Neural cell (in vitro differentiated cells): ENCODE results near the gene IP6K3.

Source experiments
- TAF1 ChIP-seq: IDR thresholded peaks from 2 replicates; pipeline ENCODE4 v1.6.1; 2012; ENCODE audit warnings: low read depth
- TF ChIP-seq, protein P1 (sequence below): IDR thresholded peaks from 2 replicates; pipeline ENCODE4 v1.6.1; 2012; ENCODE audit warnings: borderline replicate concordance

DNA sequence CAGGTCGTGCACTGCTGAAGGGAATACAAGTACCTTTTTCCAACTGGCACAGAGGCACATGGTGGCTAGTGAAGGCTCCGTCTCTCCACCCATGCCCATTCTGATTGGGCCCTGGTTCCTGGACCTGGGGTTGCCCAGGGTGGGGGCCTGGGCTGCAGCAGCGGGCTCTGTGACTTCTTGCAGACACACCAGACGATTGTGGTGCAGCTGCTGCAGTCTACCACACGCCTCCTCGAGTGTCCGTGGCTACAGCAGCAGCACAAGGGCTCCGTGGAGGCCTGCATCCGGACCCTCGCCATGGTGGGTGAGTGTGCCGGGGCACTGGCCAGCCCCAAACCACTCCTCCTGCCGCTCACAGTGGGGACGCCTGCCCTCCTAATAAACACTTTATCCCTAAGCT lies 64.4 kb downstream of the IP6K3 start:
- TF ChIP-seq, protein P1, sequence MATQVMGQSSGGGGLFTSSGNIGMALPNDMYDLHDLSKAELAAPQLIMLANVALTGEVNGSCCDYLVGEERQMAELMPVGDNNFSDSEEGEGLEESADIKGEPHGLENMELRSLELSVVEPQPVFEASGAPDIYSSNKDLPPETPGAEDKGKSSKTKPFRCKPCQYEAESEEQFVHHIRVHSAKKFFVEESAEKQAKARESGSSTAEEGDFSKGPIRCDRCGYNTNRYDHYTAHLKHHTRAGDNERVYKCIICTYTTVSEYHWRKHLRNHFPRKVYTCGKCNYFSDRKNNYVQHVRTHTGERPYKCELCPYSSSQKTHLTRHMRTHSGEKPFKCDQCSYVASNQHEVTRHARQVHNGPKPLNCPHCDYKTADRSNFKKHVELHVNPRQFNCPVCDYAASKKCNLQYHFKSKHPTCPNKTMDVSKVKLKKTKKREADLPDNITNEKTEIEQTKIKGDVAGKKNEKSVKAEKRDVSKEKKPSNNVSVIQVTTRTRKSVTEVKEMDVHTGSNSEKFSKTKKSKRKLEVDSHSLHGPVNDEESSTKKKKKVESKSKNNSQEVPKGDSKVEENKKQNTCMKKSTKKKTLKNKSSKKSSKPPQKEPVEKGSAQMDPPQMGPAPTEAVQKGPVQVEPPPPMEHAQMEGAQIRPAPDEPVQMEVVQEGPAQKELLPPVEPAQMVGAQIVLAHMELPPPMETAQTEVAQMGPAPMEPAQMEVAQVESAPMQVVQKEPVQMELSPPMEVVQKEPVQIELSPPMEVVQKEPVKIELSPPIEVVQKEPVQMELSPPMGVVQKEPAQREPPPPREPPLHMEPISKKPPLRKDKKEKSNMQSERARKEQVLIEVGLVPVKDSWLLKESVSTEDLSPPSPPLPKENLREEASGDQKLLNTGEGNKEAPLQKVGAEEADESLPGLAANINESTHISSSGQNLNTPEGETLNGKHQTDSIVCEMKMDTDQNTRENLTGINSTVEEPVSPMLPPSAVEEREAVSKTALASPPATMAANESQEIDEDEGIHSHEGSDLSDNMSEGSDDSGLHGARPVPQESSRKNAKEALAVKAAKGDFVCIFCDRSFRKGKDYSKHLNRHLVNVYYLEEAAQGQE, result no peak
- TF ChIP-seq TAF1, result no peak
